NB4 (cell line): ENCODE data around the gene WLS.

Source experiments
- CTCF ChIP-seq: IDR thresholded peaks from one replicate; pipeline ENCODE4 v1.5.1; 2012; ENCODE audit warnings: low read depth, low read length
- MYC ChIP-seq: IDR thresholded peaks from 2 replicates; pipeline ENCODE4 v1.6.1; 2011; ENCODE audit warnings: low read depth, low read length
- POLR2A ChIP-seq: IDR thresholded peaks from 2 replicates; pipeline ENCODE4 v1.6.1; 2011; ENCODE audit warnings: mild to moderate bottlenecking; ENCODE audit not compliant: insufficient read length; ENCODE audit errors: extremely low read depth

GRCh38 chr1:68132426-68133130 is 99.7 kb downstream of the WLS start:
- TF ChIP-seq CTCF: no peak
- TF ChIP-seq POLR2A: no peak
- TF ChIP-seq MYC: no peak
